H9 (cell line): Measurements from ENCODE around the gene PIEZO2. TPM values are rescaled to one million over a fixed set of nuclear protein-coding genes. Genes with fewer than 3 reads are reported as not detected.

Experiments used
- DNase-seq: peaks from one replicate; pipeline ENCODE4 v3.0.0-alpha.2; 2017
- H2AFZ ChIP-seq: one replicate; pipeline ENCODE4 v1.6.1; 2013; ENCODE audit warnings: mild to moderate bottlenecking, low read length, control low read depth, moderate library complexity
- H2AK5ac ChIP-seq: 2 replicates; pipeline ENCODE4 v1.6.1; 2013; ENCODE audit warnings: low read length, control low read depth, mixed read lengths; ENCODE audit not compliant: insufficient read length
- H2BK120ac ChIP-seq: one replicate; pipeline ENCODE4 v1.6.1; 2013; ENCODE audit warnings: low read depth, mild to moderate bottlenecking, low read length, control low read depth, inconsistent platforms; ENCODE audit not compliant: poor library complexity, severe bottlenecking
- H2BK12ac ChIP-seq: 2 replicates; pipeline ENCODE4 v1.6.1; 2013; ENCODE audit warnings: low read length, control low read depth, mixed read lengths, low read depth; ENCODE audit not compliant: insufficient read length
- H2BK15ac ChIP-seq: 2 replicates; pipeline ENCODE4 v1.6.1; 2013; ENCODE audit warnings: low read depth, low read length, control low read depth
- H2BK20ac ChIP-seq: one replicate; pipeline ENCODE4 v1.6.1; 2013; ENCODE audit warnings: low read depth, mild to moderate bottlenecking, low read length, control low read depth, inconsistent platforms; ENCODE audit not compliant: poor library complexity, severe bottlenecking
- H2BK5ac ChIP-seq: 2 replicates; pipeline ENCODE4 v1.6.1; 2013; ENCODE audit warnings: low read length, control low read depth, mixed read lengths; ENCODE audit not compliant: insufficient read length
- H3K14ac ChIP-seq: 2 replicates; pipeline ENCODE4 v1.6.1; 2013; ENCODE audit warnings: low read length, control low read depth; ENCODE audit not compliant: insufficient read depth
- H3K18ac ChIP-seq: 2 replicates; pipeline ENCODE4 v1.6.1; 2013; ENCODE audit warnings: low read depth, mild to moderate bottlenecking, mixed read lengths, low read length, control low read depth; ENCODE audit not compliant: insufficient read length
- H3K23ac ChIP-seq: 2 replicates; pipeline ENCODE4 v1.6.1; 2013; ENCODE audit warnings: low read length, control low read depth, mixed read lengths, low read depth; ENCODE audit not compliant: insufficient read length
- H3K23me2 ChIP-seq: 2 replicates; pipeline ENCODE4 v1.6.1; 2013; ENCODE audit warnings: low read depth, mild to moderate bottlenecking, mixed read lengths, low read length, control low read depth; ENCODE audit not compliant: insufficient read length, poor library complexity, severe bottlenecking
- H3K27ac ChIP-seq: 2 replicates; pipeline ENCODE4 v1.5.1; 2013; ENCODE audit warnings: low read length, control low read depth, mixed read lengths, low read depth; ENCODE audit not compliant: insufficient read length
- H3K27me3 ChIP-seq: 2 replicates; pipeline ENCODE4 v1.6.1; 2013; ENCODE audit warnings: low read length, control low read depth, inconsistent platforms; ENCODE audit not compliant: insufficient read depth
- H3K4ac ChIP-seq: 2 replicates; pipeline ENCODE4 v1.6.1; 2013; ENCODE audit warnings: low read depth, mild to moderate bottlenecking, control low read depth, inconsistent platforms, low read length, moderate library complexity
- H3K4me1 ChIP-seq: 2 replicates; pipeline ENCODE4 v1.6.1; 2013; ENCODE audit warnings: low read length, control low read depth, inconsistent platforms; ENCODE audit not compliant: insufficient read depth
- H3K4me2 ChIP-seq: 2 replicates; pipeline ENCODE4 v1.6.1; 2013; ENCODE audit warnings: low read length, control low read depth, mixed read lengths; ENCODE audit not compliant: insufficient read length, insufficient read depth
- H3K56ac ChIP-seq: 2 replicates; pipeline ENCODE4 v1.6.1; 2013; ENCODE audit warnings: low read depth, mild to moderate bottlenecking, mixed read lengths, low read length, control low read depth; ENCODE audit not compliant: insufficient read length
- H3K79me1 ChIP-seq: 2 replicates; pipeline ENCODE4 v1.6.1; 2013; ENCODE audit warnings: low read depth, mild to moderate bottlenecking, moderate library complexity, low read length, control low read depth, inconsistent platforms; ENCODE audit not compliant: insufficient read depth, poor library complexity, severe bottlenecking
- H3K79me2 ChIP-seq: 2 replicates; pipeline ENCODE4 v1.6.1; 2013; ENCODE audit warnings: low read length, control low read depth, inconsistent platforms; ENCODE audit not compliant: insufficient read depth
- H3K9ac ChIP-seq: 2 replicates; pipeline ENCODE4 v1.6.1; 2013; ENCODE audit warnings: low read length, control low read depth, mixed read lengths; ENCODE audit not compliant: insufficient read length; ENCODE audit errors: extremely low read depth
- H3K9me3 ChIP-seq: one replicate; pipeline ENCODE4 v1.6.1; 2013; ENCODE audit warnings: low read depth, low read length, inconsistent platforms; ENCODE audit not compliant: control insufficient read depth
- H3T11ph ChIP-seq: one replicate; pipeline ENCODE4 v1.6.1; 2013; ENCODE audit warnings: mild to moderate bottlenecking, low read length, control low read depth, inconsistent platforms
- H4K20me1 ChIP-seq: one replicate; pipeline ENCODE4 v1.6.1; 2013; ENCODE audit not compliant: control insufficient read depth, insufficient read length, insufficient read depth
- H4K5ac ChIP-seq: 2 replicates; pipeline ENCODE4 v1.6.1; 2013; ENCODE audit warnings: low read depth, mild to moderate bottlenecking, mixed read lengths, low read length, control low read depth; ENCODE audit not compliant: insufficient read length
- H4K8ac ChIP-seq: replicated peaks from 2 replicates; pipeline ENCODE4 v1.6.1; 2013; ENCODE audit warnings: low read length, control low read depth, mixed read lengths, low read depth; ENCODE audit not compliant: insufficient read length
- H4K91ac ChIP-seq: 2 replicates; pipeline ENCODE4 v1.6.1; 2013; ENCODE audit warnings: low read depth, mild to moderate bottlenecking, moderate library complexity, mixed read lengths, low read length, control low read depth; ENCODE audit not compliant: insufficient read length
- H3K27ac Mint-ChIP-seq, 3 experiments: 2 replicates in 2 of 3; 3 replicates in 1 of 3; pipeline ENCODE4 v1.8.0; 2020 to 2021; ENCODE audit warnings: mixed read lengths in 3 of 3, mild to moderate bottlenecking in 1 of 3, moderate library complexity in 1 of 3
- H3K27me3 Mint-ChIP-seq: 2 replicates; pipeline ENCODE4 v1.8.0; 2021; ENCODE audit warnings: low read depth, mild to moderate bottlenecking, moderate library complexity, mixed read lengths
- H3K36me3 Mint-ChIP-seq, 3 experiments: 2 replicates in 2 of 3; 3 replicates in 1 of 3; pipeline ENCODE4 v1.8.0; 2020 to 2021; ENCODE audit warnings: low read depth in 3 of 3, mixed read lengths in 3 of 3; ENCODE audit not compliant: insufficient read depth in 1 of 3
- H3K4me1 Mint-ChIP-seq, 2 experiments: 2 replicates each; pipeline ENCODE4 v1.8.0; 2020; ENCODE audit warnings: mixed read lengths in 2 of 2
- H3K4me3 Mint-ChIP-seq, 2 experiments: 2 replicates in 1 of 2; 3 replicates in 1 of 2; pipeline ENCODE4 v1.8.0; 2020 to 2021; ENCODE audit warnings: mild to moderate bottlenecking in 2 of 2, mixed read lengths in 2 of 2, moderate library complexity in 1 of 2
- H3K9me3 Mint-ChIP-seq, 2 experiments: 2 replicates in 1 of 2; 3 replicates in 1 of 2; pipeline ENCODE4 v1.8.0; 2020; ENCODE audit warnings: mild to moderate bottlenecking in 2 of 2, mixed read lengths in 2 of 2, moderate library complexity in 1 of 2
- CTCF ChIP-seq: fragments of 200-600 bp; sonication (generic); conservative IDR thresholded peaks from 3 replicates; pipeline ENCODE4 v1.8.0; 2021; ENCODE audit warnings: antibody characterized with exemption, mild to moderate bottlenecking
- WGBS: extraction: QIAGEN DNeasy Blood & Tissue Kit; methylation state at CpG from one replicate; pipeline ENCODE4 v1.1.7; 2013; ENCODE audit warnings: missing lambda C conversion rate, low lambda C conversion rate, mixed read lengths; ENCODE audit not compliant: insufficient read length; ENCODE audit errors: extremely low coverage; 5-methylcytosine and 5-hydroxymethylcytosine counted together
- total RNA-seq: library from RNA; stranded (reverse); gene quantifications from 2 replicates; pipeline ENCODE4 v1.2.1, GENCODE V29; 2021

Gene PIEZO2
- total RNA-seq, 1 experiment from 2014 or later: 3.9 TPM

- H3K79me2 ChIP-seq: no peaks in the 10 kb centered on the region
- Mint-ChIP-seq H3K27ac (no peak overlapping the region), H3K4me3 (no peak overlapping the region), H3K27me3 (no peaks in the 10 kb centered on the region), H3K9me3 (no peaks in the 10 kb centered on the region), H3K4me1 (peaks cover 0 to 5% of the 10 kb centered on the region in 2 experiments; a peak in 2 of 4 replicates), H3K36me3 (no peaks in the 10 kb centered on the region; a peak in 1 of 7 replicates)
- no peak overlapping the region for H2BK12ac ChIP-seq
- H3K23me2 ChIP-seq: no peaks in the 10 kb centered on the region
- H3T11ph ChIP-seq: no peak overlapping the region
- no peak overlapping the region for H3K9ac ChIP-seq
- no peak overlapping the region for H2BK120ac ChIP-seq
- no peaks in the 10 kb centered on the region for H4K20me1 ChIP-seq
- no peak overlapping the region for H2BK5ac ChIP-seq
- no peak overlapping the region for H3K27ac ChIP-seq
- no peak for TF ChIP-seq CTCF
- no peak overlapping the region for H3K56ac ChIP-seq
- no peak overlapping the region for H4K5ac ChIP-seq
- H2BK15ac ChIP-seq: no peak overlapping the region
- no peak for DNase-seq
- H2BK20ac ChIP-seq: no peak overlapping the region
- no peak overlapping the region for H4K8ac ChIP-seq
- H3K9me3 ChIP-seq: no peaks in the 10 kb centered on the region
- no peak overlapping the region for H2AK5ac ChIP-seq
- H3K79me1 ChIP-seq: no peaks in the 10 kb centered on the region
- H2AFZ ChIP-seq: no peak overlapping the region
- no peak overlapping the region for H3K14ac ChIP-seq
- H3K27me3 ChIP-seq: no peaks in the 10 kb centered on the region
- H3K4ac ChIP-seq: no peak overlapping the region
- WGBS: no CpG with 5 or more reads among the region's 8 CpGs
- H4K91ac ChIP-seq: no peak overlapping the region
- no peak overlapping the region for H3K23ac ChIP-seq
- H3K18ac ChIP-seq: no peak overlapping the region
- H3K4me2 ChIP-seq: no peak overlapping the region
- no peaks in the 10 kb centered on the region for H3K4me1 ChIP-seq
These were observed 397.0 kb downstream of the PIEZO2 start for GRCh38 chr18:10752382-10752781.
